Right forelimb (tissue), 1 donor: ENCODE measurements around the gene MAFG.

Source experiments
- DNase-seq: peaks from one replicate; pipeline ENCODE4 v3.0.0-alpha.2; 2018

MAFG gene

GRCh38 chr17:81934850-81935708 is 7.5 kb upstream of the MAFG start:
- DNase-seq: no peak

- no peak for DNase-seq
These were observed 6.7 kb upstream of the MAFG start for GRCh38 chr17:81934098-81934757.

- DNase-seq: no peak
These were observed 5.7 kb upstream of the MAFG start for GRCh38 chr17:81933178-81933699.

GRCh38 chr17:81932333-81932983 is 4.9 kb upstream of the MAFG start:
- DNase-seq: no peak

GRCh38 chr17:81931557-81932332 is 4.2 kb upstream of the MAFG start:
- no peak for DNase-seq

- no peak for DNase-seq
These were observed 3.6 kb upstream of the MAFG start for GRCh38 chr17:81931189-81931556.

GRCh38 chr17:81930142-81931125 is 2.9 kb upstream of the MAFG start:
- DNase-seq: no peak

- DNase-seq: no peak
These were observed 2.0 kb upstream of the MAFG start for GRCh38 chr17:81929253-81930141.

- DNase-seq: no peak
These were observed 1.2 kb upstream of the MAFG start for GRCh38 chr17:81928544-81929252.

GRCh38 chr17:81927152-81927652 is 333 bp downstream of the MAFG start:
- DNase-seq: no peak

- no peak for DNase-seq
These were observed 934 bp downstream of the MAFG start for GRCh38 chr17:81926451-81927151.

- no peak for DNase-seq
These were observed 1.6 kb downstream of the MAFG start for GRCh38 chr17:81925860-81926450.

- DNase-seq: no peak
These were observed 2.7 kb downstream of the MAFG start for GRCh38 chr17:81924557-81925532.

- no peak for DNase-seq
These were observed 4.0 kb downstream of the MAFG start for GRCh38 chr17:81923302-81924260.

- no peak for DNase-seq
These were observed 4.8 kb downstream of the MAFG start for GRCh38 chr17:81922566-81923301.
